Trophoblast cell (in vitro differentiated cells and primary cell): ENCODE results near the gene TCTN1.

Experiments
- DNase-seq, 2 donors: peaks; one replicate each; pipeline ENCODE4 v3.0.0-alpha.2; 2016
- H2AFZ ChIP-seq: 2 replicates; pipeline ENCODE4 v1.6.1; 2013; ENCODE audit warnings: low read length, moderate library complexity, mild to moderate bottlenecking; ENCODE audit not compliant: insufficient read depth, poor library complexity
- H2AK5ac ChIP-seq: 2 replicates; pipeline ENCODE4 v1.6.1; 2013; ENCODE audit warnings: mild to moderate bottlenecking, low read length
- H2BK120ac ChIP-seq: 2 replicates; pipeline ENCODE4 v1.6.1; 2013; ENCODE audit warnings: low read length, mild to moderate bottlenecking, moderate library complexity; ENCODE audit not compliant: insufficient read depth, poor library complexity
- H2BK12ac ChIP-seq: 2 replicates; pipeline ENCODE4 v1.6.1; 2013; ENCODE audit warnings: mild to moderate bottlenecking, low read length, moderate library complexity
- H2BK5ac ChIP-seq: 2 replicates; pipeline ENCODE4 v1.6.1; 2013; ENCODE audit warnings: low read length, low read depth, moderate library complexity, mild to moderate bottlenecking; ENCODE audit not compliant: poor library complexity
- H3K14ac ChIP-seq: 2 replicates; pipeline ENCODE4 v1.6.1; 2013; ENCODE audit warnings: mild to moderate bottlenecking, low read length
- H3K18ac ChIP-seq: 2 replicates; pipeline ENCODE4 v1.6.1; 2013; ENCODE audit warnings: mild to moderate bottlenecking, low read length
- H3K23ac ChIP-seq: 2 replicates; pipeline ENCODE4 v1.6.1; 2013; ENCODE audit warnings: low read length
- H3K27ac ChIP-seq: 2 replicates; pipeline ENCODE4 v1.5.1; 2013; ENCODE audit warnings: low read depth, mild to moderate bottlenecking, inconsistent platforms, low read length, moderate library complexity
- H3K27me3 ChIP-seq: 2 replicates; pipeline ENCODE4 v1.6.1; 2013; ENCODE audit warnings: inconsistent platforms, mild to moderate bottlenecking, low read length, moderate library complexity; ENCODE audit not compliant: insufficient read depth
- H3K36me3 ChIP-seq, 2 experiments: 1 replicate in 1 of 2; 2 replicates in 1 of 2; pipeline ENCODE4 v1.6.1; 2013; ENCODE audit warnings: low read length in 2 of 2, mild to moderate bottlenecking in 2 of 2, moderate library complexity in 1 of 2; ENCODE audit not compliant: insufficient read depth in 2 of 2, control insufficient read depth in 1 of 2
- H3K4ac ChIP-seq: 2 replicates; pipeline ENCODE4 v1.6.1; 2013; ENCODE audit warnings: low read depth, mild to moderate bottlenecking, low read length, moderate library complexity
- H3K4me1 ChIP-seq, 2 experiments: 1 replicate in 1 of 2; 2 replicates in 1 of 2; pipeline ENCODE4 v1.6.1; 2013; ENCODE audit warnings: low read length in 2 of 2, mild to moderate bottlenecking in 2 of 2, moderate library complexity in 1 of 2; ENCODE audit not compliant: insufficient read depth in 2 of 2, control insufficient read depth in 1 of 2
- H3K4me2 ChIP-seq: 2 replicates; pipeline ENCODE4 v1.6.1; 2013; ENCODE audit warnings: inconsistent platforms, mild to moderate bottlenecking, low read length, moderate library complexity
- H3K4me3 ChIP-seq: 2 replicates; pipeline ENCODE4 v1.5.1; 2013; ENCODE audit warnings: mild to moderate bottlenecking, low read depth, low read length, inconsistent platforms
- H3K79me1 ChIP-seq: one replicate; pipeline ENCODE4 v1.6.1; 2013; ENCODE audit warnings: low read length
- H3K79me2 ChIP-seq: 2 replicates; pipeline ENCODE4 v1.6.1; 2013; ENCODE audit warnings: low read length, mild to moderate bottlenecking; ENCODE audit not compliant: control insufficient read depth, insufficient read depth, poor library complexity
- H3K9ac ChIP-seq: 2 replicates; pipeline ENCODE4 v1.6.1; 2013; ENCODE audit warnings: mild to moderate bottlenecking, low read length
- H3K9me3 ChIP-seq: 2 replicates; pipeline ENCODE4 v1.6.1; 2013; ENCODE audit warnings: low read depth, mild to moderate bottlenecking, control low read depth, inconsistent platforms, low read length; ENCODE audit not compliant: insufficient read depth
- H4K12ac ChIP-seq: 2 replicates; pipeline ENCODE4 v1.6.1; 2013; ENCODE audit warnings: low read depth, mild to moderate bottlenecking, low read length, moderate library complexity
- H4K8ac ChIP-seq: 2 replicates; pipeline ENCODE4 v1.6.1; 2013; ENCODE audit warnings: low read depth, mild to moderate bottlenecking, low read length, moderate library complexity
- H4K91ac ChIP-seq: one replicate; pipeline ENCODE4 v1.6.1; 2013; ENCODE audit warnings: low read depth, mild to moderate bottlenecking, low read length, moderate library complexity
- WGBS: extraction: QIAGEN DNeasy Blood & Tissue Kit; methylation state at CpG from one replicate; pipeline ENCODE4 v1.1.7; 2013; ENCODE audit warnings: missing lambda C conversion rate; ENCODE audit not compliant: insufficient read length, insufficient coverage; ENCODE audit errors: extremely low coverage; 5-methylcytosine and 5-hydroxymethylcytosine counted together

The TCTN1 gene

GRCh38 chr12:110606253-110606611 is 7.7 kb upstream of the TCTN1 start:
- no peak overlapping the region for H4K12ac ChIP-seq

DNA sequence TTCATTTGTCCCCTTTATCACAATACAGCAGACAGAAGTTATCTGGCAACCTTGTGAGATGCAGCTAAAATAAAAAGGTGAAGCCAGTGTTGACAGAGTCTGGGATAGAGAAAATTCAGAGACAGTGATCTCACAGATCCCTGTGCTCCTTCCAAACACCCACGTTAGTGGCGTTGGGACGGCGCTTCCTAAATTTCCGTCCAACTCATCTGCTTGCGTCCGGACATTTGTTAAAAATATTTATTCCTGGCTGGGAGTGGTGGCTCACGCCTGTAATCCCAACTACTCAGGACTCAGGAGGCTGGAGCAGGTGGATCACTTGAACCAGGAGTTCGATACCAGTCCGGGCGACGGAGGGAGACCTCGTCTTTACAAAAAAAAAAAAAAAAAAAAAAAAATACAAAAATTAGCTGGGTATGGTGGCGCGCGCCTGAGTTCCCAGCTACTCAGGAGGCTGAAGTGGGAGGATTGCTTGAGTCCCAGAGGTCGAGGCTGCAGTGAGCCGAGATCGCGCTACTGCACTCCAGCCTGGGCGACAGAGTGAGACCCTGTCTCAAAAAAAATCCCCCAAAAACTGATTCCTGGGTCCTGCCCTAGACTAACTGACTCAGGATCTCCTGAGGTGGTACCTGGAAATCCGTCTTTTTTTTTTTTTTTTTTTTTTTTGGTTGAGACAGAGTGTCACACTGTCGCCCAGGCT is 708 bp upstream of the TCTN1 start:
- Histone ChIP-seq H3K36me3 (no peaks in the 10 kb centered on the region), H3K9me3 (no peaks in the 10 kb centered on the region), H3K79me2 (no peaks in the 10 kb centered on the region), H3K14ac (peak overlapping the region; percentile 62), H3K4me1 (peaks cover 2 to 3% of the 10 kb centered on the region in 2 experiments), H3K9ac (no peak overlapping the region), H3K27ac (no peak overlapping the region), H2AK5ac (no peak overlapping the region), H3K79me1 (peaks cover 2% of the 10 kb centered on the region), H3K4me3 (no peak overlapping the region), H4K12ac (peak overlapping the region; percentile 31), H2BK12ac (no peak overlapping the region), H3K23ac (no peak overlapping the region), H2BK120ac (no peak overlapping the region), H4K8ac (peak overlapping the region; percentile 90), H3K4ac (no peak overlapping the region), H4K91ac (peak overlapping the region; percentile 45), H3K27me3 (no peaks in the 10 kb centered on the region), H3K4me2 (peak overlapping the region; percentile 77), H3K18ac (no peak overlapping the region), H2BK5ac (no peak overlapping the region), H2AFZ (peak overlapping the region; percentile 89)
- no CpG with 5 or more reads among the region's 23 CpGs for WGBS
- DNase-seq: peak in 1 of 2 donors; percentile 4

More at GRCh38 chr12:110606253-110606611, 7.7 kb upstream of the TCTN1 start:
- Histone ChIP-seq H3K4me1 (no peaks in the 10 kb centered on the region), H3K9me3 (no peaks in the 10 kb centered on the region), H4K8ac (no peak overlapping the region), H4K91ac (no peak overlapping the region), H3K4me2 (no peak overlapping the region), H2AFZ (no peak overlapping the region), H2BK5ac (no peak overlapping the region), H3K79me1 (no peaks in the 10 kb centered on the region), H3K4me3 (no peak overlapping the region), H3K14ac (no peak overlapping the region), H3K27me3 (no peaks in the 10 kb centered on the region), H3K4ac (no peak overlapping the region), H3K79me2 (no peaks in the 10 kb centered on the region), H2AK5ac (no peak overlapping the region), H3K18ac (no peak overlapping the region), H3K36me3 (no peaks in the 10 kb centered on the region), H2BK120ac (no peak overlapping the region), H3K9ac (no peak overlapping the region), H2BK12ac (no peak overlapping the region), H3K27ac (no peak overlapping the region), H3K23ac (no peak overlapping the region)
- WGBS: no CpG with 5 or more reads among the region's 8 CpGs
- no peak for DNase-seq

DNA sequence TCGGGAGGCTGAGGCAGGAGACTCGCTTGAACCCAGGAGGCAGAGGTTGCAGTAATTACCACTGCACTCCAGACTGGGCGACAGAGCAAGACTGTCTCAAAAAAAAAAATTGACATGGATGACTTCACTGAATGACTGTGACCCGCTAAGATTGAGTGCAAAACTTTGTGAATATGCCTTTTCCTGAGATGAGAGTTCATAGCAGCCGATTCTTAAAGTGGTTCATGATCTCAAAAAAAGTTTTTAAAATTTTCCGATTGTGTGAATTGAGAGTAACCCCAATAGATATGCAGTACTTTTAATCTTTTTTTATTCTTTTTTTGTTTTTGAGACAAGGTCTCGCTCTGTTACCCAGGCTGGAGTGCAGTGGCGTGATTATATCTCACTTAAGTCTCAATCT is 1.2 kb downstream of the TCTN1 start:
- H3K27me3 ChIP-seq: no peaks in the 10 kb centered on the region
- no CpG with 5 or more reads among the region's 8 CpGs for WGBS
- H3K9me3 ChIP-seq: no peaks in the 10 kb centered on the region
- DNase-seq: no peak
- H2AFZ ChIP-seq: no peak overlapping the region
- no peak overlapping the region for H4K12ac ChIP-seq
- H4K91ac ChIP-seq: no peak overlapping the region
- no peak overlapping the region for H3K4ac ChIP-seq
- no peak overlapping the region for H3K4me3 ChIP-seq
- no peak overlapping the region for H2AK5ac ChIP-seq
- H3K4me1 ChIP-seq: peaks cover 2 to 3% of the 10 kb centered on the region in 2 experiments
- H3K23ac ChIP-seq: no peak overlapping the region
- H2BK12ac ChIP-seq: no peak overlapping the region
- H3K27ac ChIP-seq: no peak overlapping the region
- peaks cover 2% of the 10 kb centered on the region for H3K79me1 ChIP-seq
- H4K8ac ChIP-seq: no peak overlapping the region
- no peak overlapping the region for H3K9ac ChIP-seq
- no peak overlapping the region for H3K18ac ChIP-seq
- H3K4me2 ChIP-seq: no peak overlapping the region
- H3K36me3 ChIP-seq: no peaks in the 10 kb centered on the region
- H3K79me2 ChIP-seq: no peaks in the 10 kb centered on the region
- H2BK120ac ChIP-seq: no peak overlapping the region
- no peak overlapping the region for H3K14ac ChIP-seq
- no peak overlapping the region for H2BK5ac ChIP-seq

DNA sequence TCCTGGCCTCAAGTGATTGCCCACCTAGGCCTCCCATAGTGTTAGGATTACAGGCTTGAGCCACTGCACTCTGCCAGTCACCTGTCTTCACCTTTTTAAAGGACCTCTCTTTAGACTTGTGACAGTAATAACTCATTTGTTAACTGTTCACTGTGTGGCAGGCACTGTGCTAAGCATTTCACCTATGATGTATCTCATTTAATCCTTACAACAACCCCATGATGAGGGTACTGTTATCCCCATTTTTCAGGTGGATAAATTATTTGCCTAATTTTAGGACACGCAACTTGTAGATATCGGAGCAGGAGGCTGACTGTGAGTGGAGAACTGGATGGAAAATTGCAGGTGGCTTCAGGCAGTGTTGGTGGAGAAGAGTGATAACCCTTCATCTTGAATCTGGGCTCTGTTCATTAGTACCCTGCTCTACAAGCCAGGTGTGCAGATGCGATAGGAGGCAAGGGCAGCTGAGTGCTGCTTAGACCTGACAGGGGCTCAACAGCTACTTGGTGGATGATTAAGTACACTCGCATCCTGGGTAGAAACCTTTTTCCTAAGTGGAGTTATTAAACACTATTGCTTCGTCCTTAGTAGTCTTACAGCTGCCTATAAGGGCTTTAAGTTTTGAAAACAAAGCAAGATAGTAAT is 2.7 kb downstream of the TCTN1 start:
- Histone ChIP-seq H3K18ac (no peak overlapping the region), H2AK5ac (no peak overlapping the region), H2BK120ac (no peak overlapping the region), H3K27me3 (no peaks in the 10 kb centered on the region), H3K4me1 (peaks cover 2 to 3% of the 10 kb centered on the region in 2 experiments), H3K4ac (no peak overlapping the region), H3K27ac (no peak overlapping the region), H3K79me1 (peaks cover 2% of the 10 kb centered on the region), H2BK12ac (no peak overlapping the region), H4K8ac (no peak overlapping the region), H4K12ac (no peak overlapping the region), H3K4me3 (no peak overlapping the region), H3K23ac (no peak overlapping the region), H3K36me3 (no peaks in the 10 kb centered on the region), H3K14ac (no peak overlapping the region), H3K9ac (no peak overlapping the region), H2BK5ac (no peak overlapping the region), H4K91ac (no peak overlapping the region), H2AFZ (no peak overlapping the region), H3K4me2 (no peak overlapping the region), H3K79me2 (no peaks in the 10 kb centered on the region), H3K9me3 (no peaks in the 10 kb centered on the region)
- no CpG with 5 or more reads among the region's 5 CpGs for WGBS
- no peak for DNase-seq
